Thyroid gland (tissue), 4 donors: ENCODE results near the gene AIRE.

Experiments used
- CTCF ChIP-seq, 6 experiments: fragments of 200-600 bp in 3 of 6; fragments of 450-650 bp in 3 of 6; sonication (generic) in 3 of 6; IDR thresholded peaks; one replicate each; pipeline ENCODE4 v1.5.1; 2016 to 2019; ENCODE audit warnings: antibody characterized with exemption in 6 of 6, mild to moderate bottlenecking in 2 of 6, inconsistent platforms in 1 of 6, moderate library complexity in 1 of 6
- POLR2A ChIP-seq, 2 donors: fragments of 450-650 bp; IDR thresholded peaks; one replicate each; pipeline ENCODE4 v1.6.1; 2017; ENCODE audit warnings: antibody characterized with exemption in 2 of 2, mild to moderate bottlenecking in 2 of 2, moderate library complexity in 1 of 2

- TF ChIP-seq CTCF (IDR thresholded peaks at IDR 0.05) (no peak), POLR2A (IDR thresholded peaks at IDR 0.05) (no peak)
Observed at GRCh38 chr21:44271558-44272283, 14.0 kb upstream of the AIRE start.
